Measurements from ENCODE around the gene MARK3. TPM values are rescaled to one million over a fixed set of nuclear protein-coding genes. Genes with fewer than 3 reads are reported as not detected.

Gene MARK3
- polyA plus RNA-seq, 1 donor (not counting 4 experiments of a cell fraction or from before 2014, with no cell fraction given): 133 TPM

- Histone ChIP-seq H3K27me3 (ENCODE audit: control insufficient read depth, extremely low read depth, insufficient read depth, low read length) (no peaks in the 10 kb centered on the region), H3K9me1 (ENCODE audit: control insufficient read depth, extremely low read depth, insufficient read depth, low read length) (no peaks in the 10 kb centered on the region), H3K4me1 (ENCODE audit: control insufficient read depth, extremely low read depth, insufficient read depth, low read length) (no peaks in the 10 kb centered on the region), H3K9ac (ENCODE audit: control insufficient read depth, extremely low read depth, insufficient read depth, low read length) (no peak overlapping the region), H3K4me3 (ENCODE audit: control insufficient read depth in 2 of 3, extremely low read depth in 1 of 3, insufficient read depth in 2 of 3, low read depth in 1 of 3, low read length in 3 of 3) (no peak overlapping the region), H3K9me3 (ENCODE audit: control insufficient read depth, low read depth, low read length) (no peaks in the 10 kb centered on the region), H2AFZ (ENCODE audit: control insufficient read depth, low read length) (no peak overlapping the region), H4K20me1 (ENCODE audit: control insufficient read depth, extremely low read depth, insufficient read depth, low read length) (peaks cover 29% of the 10 kb centered on the region), H3K27ac (ENCODE audit: control insufficient read depth, insufficient read depth, low read length) (no peak overlapping the region), H3K4me2 (ENCODE audit: control insufficient read depth, extremely low read depth, insufficient read depth, low read depth, low read length) (no peak overlapping the region), H3K36me3 (ENCODE audit: control insufficient read depth in 2 of 2, extremely low read depth in 1 of 2, insufficient read depth in 2 of 2, low read length in 2 of 2) (peaks cover 5 to 14% of the 10 kb centered on the region in 2 experiments), H3K79me2 (ENCODE audit: control insufficient read depth, insufficient read depth, low read length) (peaks cover 90% of the 10 kb centered on the region)
- no peak for DNase-seq (ENCODE audit: low read depth, low spot score)
- no peak for FAIRE-seq
- no peak for TF ChIP-seq CTCF (optimal IDR thresholded peaks at IDR 0.05 in 1 of 3, IDR thresholded peaks at IDR 0.05 in 1 of 3, conservative IDR thresholded peaks at IDR 0.05 in 1 of 3; ENCODE audit: extremely low read depth in 1 of 3, insufficient read depth in 2 of 3, low read length in 3 of 3)
- no peak for TF ChIP-seq EZH2 (IDR thresholded peaks at IDR 0.05; ENCODE audit: low read length)
- dilution Hi-C loops (cut with MboI; ENCODE audit: extremely low pct_ligation_motif_present, low sequenced_read_pairs): no loop called here
These were observed 65.2 kb downstream of the MARK3 start for GRCh38 chr14:103450416-103450815.

GRCh38 chr14:103451401-103451800, 66.2 kb downstream of the MARK3 start:
- Histone ChIP-seq H3K4me3 (ENCODE audit: control insufficient read depth in 2 of 3, extremely low read depth in 1 of 3, insufficient read depth in 2 of 3, low read depth in 1 of 3, low read length in 3 of 3) (no peak overlapping the region), H3K27ac (ENCODE audit: control insufficient read depth, insufficient read depth, low read length) (no peak overlapping the region), H3K36me3 (ENCODE audit: control insufficient read depth in 2 of 2, extremely low read depth in 1 of 2, insufficient read depth in 2 of 2, low read length in 2 of 2) (peaks cover 5 to 14% of the 10 kb centered on the region in 2 experiments), H3K4me1 (ENCODE audit: control insufficient read depth, extremely low read depth, insufficient read depth, low read length) (peaks cover 6% of the 10 kb centered on the region), H3K9ac (ENCODE audit: control insufficient read depth, extremely low read depth, insufficient read depth, low read length) (no peak overlapping the region), H3K79me2 (ENCODE audit: control insufficient read depth, insufficient read depth, low read length) (peaks cover 86% of the 10 kb centered on the region), H2AFZ (ENCODE audit: control insufficient read depth, low read length) (no peak overlapping the region), H3K4me2 (ENCODE audit: control insufficient read depth, extremely low read depth, insufficient read depth, low read depth, low read length) (no peak overlapping the region), H3K9me3 (ENCODE audit: control insufficient read depth, low read depth, low read length) (no peaks in the 10 kb centered on the region), H3K27me3 (ENCODE audit: control insufficient read depth, extremely low read depth, insufficient read depth, low read length) (no peaks in the 10 kb centered on the region), H4K20me1 (ENCODE audit: control insufficient read depth, extremely low read depth, insufficient read depth, low read length) (peaks cover 30% of the 10 kb centered on the region), H3K9me1 (ENCODE audit: control insufficient read depth, extremely low read depth, insufficient read depth, low read length) (peaks cover 2% of the 10 kb centered on the region)
- no peak for DNase-seq (ENCODE audit: low read depth, low spot score)
- no peak for FAIRE-seq
- dilution Hi-C loops (cut with MboI; ENCODE audit: extremely low pct_ligation_motif_present, low sequenced_read_pairs): no loop called here
- TF ChIP-seq CTCF (optimal IDR thresholded peaks at IDR 0.05 in 1 of 3, IDR thresholded peaks at IDR 0.05 in 1 of 3, conservative IDR thresholded peaks at IDR 0.05 in 1 of 3; ENCODE audit: extremely low read depth in 1 of 3, insufficient read depth in 2 of 3, low read length in 3 of 3) (no peak), EZH2 (IDR thresholded peaks at IDR 0.05; ENCODE audit: low read length) (no peak)
